GM18861 (cell line): Measurements from ENCODE around the gene YWHAH.

Source experiments
- ATAC-seq: cut with Tn5 transposase; IDR thresholded peaks from one replicate; pipeline ENCODE4 v1.9.1; 2021; ENCODE audit not compliant: unreplicated experiment

YWHAH gene

GRCh38 chr22:31923136-31923535 is 21.2 kb upstream of the YWHAH start:
- ATAC-seq: no peak

GRCh38 chr22:31923747-31924146 is 20.6 kb upstream of the YWHAH start:
- ATAC-seq: no peak

GRCh38 chr22:31925056-31925455 is 19.3 kb upstream of the YWHAH start:
- no peak for ATAC-seq

DNA sequence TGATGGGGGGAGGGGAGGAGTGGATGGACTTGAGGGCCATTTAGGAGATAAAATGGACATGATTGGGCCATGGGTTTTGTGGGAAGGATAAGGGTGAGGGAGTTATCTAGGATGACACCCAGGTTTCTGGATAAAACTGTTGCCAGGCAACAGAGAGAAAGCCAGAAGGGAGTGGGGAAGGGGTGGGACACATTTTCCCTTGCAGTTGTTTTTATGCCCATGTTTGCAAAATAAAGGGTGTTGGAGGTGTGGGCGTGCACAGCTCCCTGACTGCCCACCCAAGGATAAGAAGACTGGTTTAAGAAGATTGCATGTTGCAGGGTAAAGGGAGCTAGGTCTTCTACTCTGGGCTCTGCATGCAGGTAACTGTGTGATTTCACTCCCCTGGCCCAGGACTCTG is 18.3 kb upstream of the YWHAH start:
- no peak for ATAC-seq

DNA sequence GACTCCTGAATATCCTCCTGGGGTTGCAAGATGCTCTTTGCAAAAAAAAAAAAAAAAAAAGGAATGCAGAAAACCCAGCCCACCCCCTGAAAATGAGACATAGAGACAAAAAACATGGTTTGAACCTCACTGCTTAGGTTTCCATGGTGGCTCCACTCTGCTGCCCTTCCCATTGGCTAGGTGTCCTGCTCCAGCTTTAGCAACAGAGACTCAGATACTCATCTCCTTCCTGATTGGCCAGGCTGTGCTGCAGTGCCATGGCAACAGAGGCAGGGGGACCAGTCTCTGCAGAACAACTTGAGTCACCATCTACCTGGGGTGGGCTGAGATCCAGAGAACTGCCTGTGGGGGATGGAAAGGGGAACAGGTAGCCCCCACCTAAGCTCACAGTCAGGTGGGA is 17.4 kb upstream of the YWHAH start:
- no peak for ATAC-seq

- ATAC-seq: no peak
Observed at GRCh38 chr22:31927562-31927961, 16.8 kb upstream of the YWHAH start.

- ATAC-seq: no peak
Observed at GRCh38 chr22:31929167-31929930, 15.0 kb upstream of the YWHAH start.

DNA sequence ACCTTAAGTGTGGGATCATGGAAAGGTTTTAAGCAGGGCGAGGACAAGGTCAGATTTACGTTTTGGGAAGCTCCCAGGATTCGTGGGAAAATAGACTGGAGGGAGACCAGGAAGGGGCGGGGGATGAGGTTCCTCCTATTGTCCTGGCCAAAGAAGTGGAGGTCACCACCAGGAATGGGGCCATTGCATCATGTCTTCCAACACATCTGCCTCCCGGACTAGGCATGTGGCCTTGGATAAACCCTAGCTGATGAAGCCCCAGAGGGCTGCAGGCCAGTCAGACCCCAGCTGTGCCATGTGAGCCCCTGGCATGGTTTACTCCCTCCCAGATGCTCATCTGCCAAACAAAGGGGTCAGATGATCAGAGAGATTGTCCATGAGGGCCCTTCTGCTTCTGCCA is 11.5 kb upstream of the YWHAH start:
- no peak for ATAC-seq

GRCh38 chr22:31933406-31933805 is 10.9 kb upstream of the YWHAH start:
- no peak for ATAC-seq

- no peak for ATAC-seq
Observed at GRCh38 chr22:31933816-31934482, 10.4 kb upstream of the YWHAH start.

- no peak for ATAC-seq
Observed at GRCh38 chr22:31935961-31936635, 8.2 kb upstream of the YWHAH start.

DNA sequence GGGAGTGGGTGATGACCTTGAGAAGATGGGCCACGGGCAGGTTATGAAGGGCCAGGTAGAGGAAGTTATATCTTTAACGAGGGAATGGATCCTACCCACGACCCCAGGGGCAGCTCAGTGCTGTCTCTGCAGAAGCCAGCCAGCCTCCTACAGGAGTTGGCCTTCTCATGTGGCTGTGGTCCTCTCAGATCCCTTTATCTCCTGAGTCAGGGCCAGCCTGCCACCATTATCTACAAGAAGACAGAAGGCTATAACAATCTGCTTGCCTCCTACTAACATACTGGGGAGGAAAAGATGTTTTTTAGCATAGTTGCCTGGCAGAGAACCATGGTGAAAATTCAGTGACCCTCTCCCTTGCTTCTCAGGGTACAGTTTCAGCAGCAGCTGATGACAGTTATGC is 7.0 kb upstream of the YWHAH start:
- no peak for ATAC-seq

DNA sequence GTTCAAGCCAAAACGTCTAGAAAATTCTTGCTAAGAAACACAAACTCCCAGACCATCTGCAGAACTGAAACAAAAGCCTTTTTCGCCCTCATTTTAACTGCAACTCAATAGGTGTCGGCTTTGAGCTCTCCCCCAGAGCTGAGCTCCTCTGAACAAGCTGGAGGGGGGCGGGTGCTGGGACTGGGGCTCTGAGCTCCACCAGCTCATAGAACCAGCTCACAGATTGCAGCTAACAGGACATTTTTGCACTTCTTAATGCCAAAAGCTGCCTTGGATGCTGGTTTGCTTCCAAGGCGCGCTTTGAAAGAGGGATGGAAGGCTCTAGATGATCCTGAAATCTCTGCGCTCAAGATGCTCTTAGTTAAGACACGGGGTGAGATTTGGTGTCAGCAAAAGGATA is 6.0 kb upstream of the YWHAH start:
- ATAC-seq: no peak

GRCh38 chr22:31940506-31940905 is 3.8 kb upstream of the YWHAH start:
- ATAC-seq: no peak

- no peak for ATAC-seq
Observed at GRCh38 chr22:31942091-31942490, 2.2 kb upstream of the YWHAH start.

DNA sequence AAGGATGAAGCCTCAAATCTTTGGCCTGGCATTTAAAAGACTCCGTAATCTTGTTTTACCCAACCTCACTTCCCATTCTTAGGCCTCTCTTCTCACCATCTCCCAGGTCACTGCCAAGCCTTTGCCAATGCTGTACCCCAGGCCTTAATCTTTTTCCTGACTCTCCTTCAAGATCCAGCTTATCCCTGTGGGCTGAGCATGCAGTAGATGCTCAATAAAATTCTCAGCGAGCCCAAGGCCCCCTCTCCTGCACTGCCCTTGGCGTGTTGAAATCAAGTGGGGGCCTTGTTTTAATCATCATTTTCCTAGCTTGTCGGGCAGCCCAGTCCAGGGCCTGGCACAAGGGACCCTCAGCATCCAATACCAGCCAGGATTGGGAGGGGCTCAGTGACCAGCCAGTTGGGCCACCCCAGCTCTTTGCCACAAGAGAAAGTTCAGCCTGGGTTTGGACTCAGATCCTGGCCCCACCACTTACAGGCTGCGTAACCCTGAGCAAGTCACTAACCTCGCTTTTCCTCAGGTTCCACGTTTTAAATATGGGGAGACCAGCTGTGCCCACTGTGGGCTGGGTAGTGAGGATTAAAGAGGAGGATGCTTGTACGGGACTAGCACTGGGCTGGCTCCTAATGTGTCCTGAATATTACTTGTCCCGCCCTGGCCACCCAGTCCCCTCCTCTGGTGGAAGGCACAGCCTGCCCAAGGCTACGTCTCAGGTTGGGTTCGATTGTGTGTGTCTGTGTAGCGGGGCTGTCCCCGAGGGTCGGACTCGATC is 943 bp upstream of the YWHAH start:
- ATAC-seq: no peak

DNA sequence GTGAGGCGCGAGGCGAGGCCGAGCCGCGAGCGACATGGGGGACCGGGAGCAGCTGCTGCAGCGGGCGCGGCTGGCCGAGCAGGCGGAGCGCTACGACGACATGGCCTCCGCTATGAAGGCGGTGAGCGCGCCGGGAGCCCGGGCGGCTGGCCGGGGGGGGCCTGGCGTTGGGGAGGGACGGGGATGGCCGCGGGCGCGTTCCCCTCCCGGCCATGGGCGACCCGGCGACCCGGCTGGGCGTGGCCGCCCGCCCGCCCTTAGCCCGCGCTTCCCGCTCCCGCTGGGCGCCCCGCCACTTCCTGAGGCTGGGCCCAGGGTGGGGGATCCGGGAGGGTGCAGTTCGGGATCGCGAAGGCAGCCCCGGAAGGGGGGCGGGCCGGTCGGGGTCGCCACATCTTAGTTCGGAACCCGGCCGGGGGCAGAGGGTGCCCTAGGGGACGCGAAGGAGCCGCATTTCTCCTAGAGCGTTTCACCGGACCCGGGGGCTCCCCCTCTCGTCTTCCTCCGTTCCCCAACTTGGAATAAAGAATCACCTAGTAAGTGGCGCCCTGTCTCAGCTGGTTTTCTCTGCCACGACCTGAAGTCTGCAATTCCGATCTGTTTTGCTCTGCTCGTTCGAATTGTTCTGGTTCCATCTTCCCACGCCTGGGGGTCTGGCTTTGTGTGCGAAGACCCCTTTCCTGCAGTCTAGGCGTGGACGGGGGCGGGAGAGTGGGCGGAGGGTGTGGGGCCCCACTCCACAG is 536 bp downstream of the YWHAH start:
- ATAC-seq: peak; percentile 35

- no peak for ATAC-seq
Observed at GRCh38 chr22:31945443-31945855, 1.1 kb downstream of the YWHAH start.

- ATAC-seq: no peak
Observed at GRCh38 chr22:31945971-31946680, 1.8 kb downstream of the YWHAH start.

DNA sequence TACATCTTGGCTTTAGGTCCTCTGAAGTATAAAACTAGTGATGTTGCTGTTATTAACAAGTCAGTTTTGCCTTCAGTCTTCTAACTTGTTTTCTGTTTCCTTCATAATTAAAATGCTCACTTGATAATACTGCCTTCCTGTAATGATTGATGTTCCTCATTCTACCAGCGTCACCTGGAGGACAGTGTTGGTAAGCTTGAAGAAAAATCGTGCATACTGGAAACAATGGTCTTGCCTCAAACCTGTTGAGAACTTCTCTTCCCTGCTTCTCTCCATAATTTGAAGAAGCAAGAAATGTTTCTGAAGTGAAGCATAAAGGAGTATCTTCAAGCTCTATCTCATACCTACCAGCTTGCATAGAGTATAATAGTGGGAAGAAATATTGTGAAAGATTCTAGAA is 3.0 kb downstream of the YWHAH start:
- ATAC-seq: peak; percentile 24
